ENCODE measurements around the gene HTRA2. TPM values are rescaled to one million over a fixed set of nuclear protein-coding genes. Genes with fewer than 3 reads are reported as not detected.

Gene HTRA2
- total RNA-seq, 1 donor from 2014 or later: 31.4 TPM

DNA sequence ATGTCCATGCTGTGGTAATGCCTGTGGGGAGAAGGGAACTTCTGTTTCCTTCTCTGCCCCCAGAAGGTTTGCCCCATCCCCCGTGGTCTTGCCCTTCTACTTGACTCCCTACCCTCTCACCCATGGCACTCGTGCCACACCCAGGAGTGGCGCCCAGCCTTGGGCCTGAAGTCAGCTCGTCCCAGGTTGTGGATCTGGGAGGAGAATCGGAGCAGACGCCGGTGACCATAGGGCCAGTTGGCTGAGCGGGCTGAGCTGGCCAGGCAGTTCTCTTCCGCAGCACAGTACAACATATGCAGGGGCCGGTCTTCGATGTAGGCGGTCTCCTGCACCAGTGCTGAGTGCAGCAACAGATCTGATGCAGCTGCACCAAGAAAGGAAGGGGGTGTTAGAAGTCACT, 4.7 kb downstream of the HTRA2 start:
- intact Hi-C loops (cut with DNase I): no loop called here
- DNase-seq: peak; percentile 46
- Histone ChIP-seq H3K36me3 (peaks cover 19% of the 10 kb centered on the region), H3K4me3 (no peak overlapping the region), H3K4me1 (peaks cover 15% of the 10 kb centered on the region), H3K27ac (no peak overlapping the region), H3K9me3 (no peaks in the 10 kb centered on the region), H3K27me3 (no peaks in the 10 kb centered on the region)
- no peak for ATAC-seq
- TF ChIP-seq, protein P1, sequence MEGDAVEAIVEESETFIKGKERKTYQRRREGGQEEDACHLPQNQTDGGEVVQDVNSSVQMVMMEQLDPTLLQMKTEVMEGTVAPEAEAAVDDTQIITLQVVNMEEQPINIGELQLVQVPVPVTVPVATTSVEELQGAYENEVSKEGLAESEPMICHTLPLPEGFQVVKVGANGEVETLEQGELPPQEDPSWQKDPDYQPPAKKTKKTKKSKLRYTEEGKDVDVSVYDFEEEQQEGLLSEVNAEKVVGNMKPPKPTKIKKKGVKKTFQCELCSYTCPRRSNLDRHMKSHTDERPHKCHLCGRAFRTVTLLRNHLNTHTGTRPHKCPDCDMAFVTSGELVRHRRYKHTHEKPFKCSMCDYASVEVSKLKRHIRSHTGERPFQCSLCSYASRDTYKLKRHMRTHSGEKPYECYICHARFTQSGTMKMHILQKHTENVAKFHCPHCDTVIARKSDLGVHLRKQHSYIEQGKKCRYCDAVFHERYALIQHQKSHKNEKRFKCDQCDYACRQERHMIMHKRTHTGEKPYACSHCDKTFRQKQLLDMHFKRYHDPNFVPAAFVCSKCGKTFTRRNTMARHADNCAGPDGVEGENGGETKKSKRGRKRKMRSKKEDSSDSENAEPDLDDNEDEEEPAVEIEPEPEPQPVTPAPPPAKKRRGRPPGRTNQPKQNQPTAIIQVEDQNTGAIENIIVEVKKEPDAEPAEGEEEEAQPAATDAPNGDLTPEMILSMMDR (IDR thresholded peaks at IDR 0.05): no peak

- ATAC-seq: no peak
- intact Hi-C loops (cut with DNase I): no loop called here
- no peaks in the 10 kb centered on the region for H3K9me3 ChIP-seq
These were observed 5.8 kb downstream of the HTRA2 start for GRCh38 chr2:74535440-74535965.

DNA sequence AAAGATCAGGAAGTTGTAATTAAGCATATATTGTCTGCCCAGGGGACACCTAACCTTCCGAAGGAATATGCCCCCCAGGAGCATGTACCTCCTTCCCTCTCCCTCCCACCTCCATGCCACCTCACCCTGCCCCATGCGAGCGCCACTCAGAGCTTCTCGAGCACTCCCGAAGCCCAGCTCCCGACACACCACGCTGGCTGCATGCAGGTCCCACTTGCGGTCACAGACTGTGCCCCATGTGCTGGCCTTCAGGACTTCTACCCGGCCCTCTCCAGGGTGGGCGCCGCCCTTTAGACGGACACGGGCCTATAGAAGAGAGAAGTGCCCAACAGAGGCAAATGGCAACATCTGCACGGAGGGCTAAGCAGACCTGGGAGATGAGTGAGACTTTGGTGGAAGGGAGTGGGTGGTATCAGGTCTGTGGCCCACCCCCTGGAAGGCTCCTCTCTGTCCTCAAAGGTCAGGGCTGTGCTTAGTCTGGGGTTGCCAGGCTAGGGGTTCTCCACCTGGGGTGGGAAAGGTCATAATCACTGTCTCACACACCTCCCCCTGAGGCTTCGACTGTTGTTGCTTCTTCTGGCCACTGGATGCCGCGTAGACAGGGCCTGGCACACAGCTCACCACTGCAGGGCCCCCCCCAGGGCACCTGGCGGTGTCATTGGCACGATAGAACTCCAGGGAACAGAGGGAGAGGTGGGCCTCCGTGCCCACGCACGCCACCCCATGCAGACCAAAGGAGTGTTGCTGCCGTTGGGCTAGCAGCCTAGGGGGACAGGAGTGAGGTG, 6.6 kb downstream of the HTRA2 start:
- TF ChIP-seq, protein P1 (IDR thresholded peaks at IDR 0.05): no peak
- ATAC-seq (no peak), DNase-seq (peak; percentile 48)
- Histone ChIP-seq H3K36me3 (peaks cover 19% of the 10 kb centered on the region), H3K27me3 (no peaks in the 10 kb centered on the region), H3K4me1 (peaks cover 6% of the 10 kb centered on the region), H3K9me3 (no peaks in the 10 kb centered on the region), H3K4me3 (no peak overlapping the region), H3K27ac (no peak overlapping the region)
- intact Hi-C loops (cut with DNase I): no loop called here

More at GRCh38 chr2:74535440-74535965, 5.8 kb downstream of the HTRA2 start:
- peaks cover 14% of the 10 kb centered on the region for H3K4me1 ChIP-seq
- H3K36me3 ChIP-seq: peaks cover 19% of the 10 kb centered on the region
- H3K4me3 ChIP-seq: no peak overlapping the region
- no peak overlapping the region for H3K27ac ChIP-seq
- TF ChIP-seq, protein P1 (IDR thresholded peaks at IDR 0.05): no peak
- H3K27me3 ChIP-seq: no peaks in the 10 kb centered on the region
- DNase-seq: peak; percentile 51

- no peak overlapping the region for H3K4me3 ChIP-seq
- no peaks in the 10 kb centered on the region for H3K27me3 ChIP-seq
- H3K27ac ChIP-seq: no peak overlapping the region
- intact Hi-C loops (cut with DNase I): no loop called here
- TF ChIP-seq, protein P1 (IDR thresholded peaks at IDR 0.05): no peak
- H3K9me3 ChIP-seq: no peaks in the 10 kb centered on the region
- no peaks in the 10 kb centered on the region for H3K4me1 ChIP-seq
- peak; percentile 20 for DNase-seq
- H3K36me3 ChIP-seq: peaks cover 18% of the 10 kb centered on the region
- no peak for ATAC-seq
These were observed 7.4 kb downstream of the HTRA2 start for GRCh38 chr2:74537140-74537539.

GRCh38 chr2:74538881-74539339, 9.2 kb downstream of the HTRA2 start:
- Histone ChIP-seq H3K4me3 (no peak overlapping the region), H3K27ac (no peak overlapping the region), H3K4me1 (no peaks in the 10 kb centered on the region), H3K9me3 (no peaks in the 10 kb centered on the region), H3K36me3 (peaks cover 2% of the 10 kb centered on the region), H3K27me3 (no peaks in the 10 kb centered on the region)
- intact Hi-C loops (cut with DNase I): no loop called here
- TF ChIP-seq, protein P1 (IDR thresholded peaks at IDR 0.05): no peak
- DNase-seq (peak; percentile 39), ATAC-seq (no peak)
